Umbilical cord (tissue), 1 donor: ENCODE measurements around the gene HTR5A. TPM values are rescaled to one million over a fixed set of nuclear protein-coding genes. Genes with fewer than 3 reads are reported as not detected.

Experiments used
- total RNA-seq: library from RNA; depleted of rRNA; stranded (reverse); fragments of >200 nt; gene quantifications from one replicate; pipeline ENCODE4 v1.2.3, GENCODE V29; 2014; ENCODE audit warnings: low replicate concordance; ENCODE audit not compliant: insufficient read depth

Gene HTR5A
- total RNA-seq, 1 donor from 2014 or later, result 0.96 TPM

Other genes with a start within 250 kb of the HTR5A start
- 12.0 TPM for gene PAXIP1, start 67.2 kb upstream of the HTR5A start, total RNA-seq
- gene INSIG1, start 227.6 kb downstream of the HTR5A start, total RNA-seq, result 55.4 TPM